HG02885 (cell line): ENCODE measurements around the gene FAM3C.

Experiments used
- ATAC-seq: cut with Tn5 transposase; IDR thresholded peaks from one replicate; pipeline ENCODE4 v1.9.1; 2021; ENCODE audit warnings: mild to moderate bottlenecking; ENCODE audit not compliant: unreplicated experiment, poor library complexity

FAM3C gene

DNA sequence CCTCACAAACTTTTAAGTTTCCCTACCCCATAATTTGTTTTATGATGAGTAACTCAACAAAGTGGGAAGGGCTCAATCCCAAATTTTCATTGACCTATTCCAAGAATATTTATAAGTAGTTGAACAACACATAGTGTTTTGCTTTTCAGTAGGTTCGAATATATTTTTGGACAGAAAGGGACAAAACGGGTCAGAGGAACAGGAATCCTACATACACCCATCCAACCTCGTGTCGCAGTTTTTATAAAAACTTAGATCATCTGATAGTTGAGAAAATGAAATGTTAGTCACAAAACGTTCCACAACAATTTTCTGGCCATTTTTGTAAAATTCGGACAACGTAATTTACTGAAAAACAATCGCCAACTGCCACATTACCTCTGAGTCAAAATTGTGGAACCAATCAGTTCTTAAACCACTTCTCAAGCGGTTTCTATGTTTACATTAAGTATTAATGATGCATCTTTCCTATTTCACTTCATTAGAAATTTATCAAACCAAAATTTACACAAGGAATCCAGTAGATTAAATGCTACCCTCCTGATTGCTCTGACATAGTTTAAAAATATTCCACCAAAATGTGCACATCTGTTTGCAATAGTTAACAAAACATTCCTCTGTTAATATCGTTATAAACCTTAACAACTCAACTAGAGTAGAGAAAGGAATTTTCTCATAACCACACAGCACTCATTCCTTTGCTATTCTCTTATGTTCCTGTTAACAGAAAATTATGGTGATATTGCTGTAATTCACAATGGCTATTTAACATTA is 61.0 kb downstream of the FAM3C start:
- no peak for ATAC-seq

DNA sequence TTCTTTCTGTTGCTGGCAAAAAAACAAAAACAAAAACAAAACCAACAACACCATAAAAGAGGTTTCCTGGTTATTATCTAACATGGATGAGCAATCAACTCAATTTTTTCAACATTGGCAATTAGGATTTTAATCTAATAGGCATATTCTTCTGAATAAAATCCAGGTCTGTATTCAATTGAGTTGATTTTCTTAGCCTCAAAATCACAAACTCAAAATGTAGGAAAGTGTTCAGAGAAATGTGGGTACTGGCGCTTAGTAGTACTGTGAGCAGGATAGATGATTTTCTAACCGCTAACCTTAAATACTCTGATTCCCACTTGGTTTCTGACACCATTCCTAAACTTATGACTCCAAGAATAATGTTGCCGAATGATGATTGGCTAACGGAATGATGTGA is 61.7 kb downstream of the FAM3C start:
- no peak for ATAC-seq

DNA sequence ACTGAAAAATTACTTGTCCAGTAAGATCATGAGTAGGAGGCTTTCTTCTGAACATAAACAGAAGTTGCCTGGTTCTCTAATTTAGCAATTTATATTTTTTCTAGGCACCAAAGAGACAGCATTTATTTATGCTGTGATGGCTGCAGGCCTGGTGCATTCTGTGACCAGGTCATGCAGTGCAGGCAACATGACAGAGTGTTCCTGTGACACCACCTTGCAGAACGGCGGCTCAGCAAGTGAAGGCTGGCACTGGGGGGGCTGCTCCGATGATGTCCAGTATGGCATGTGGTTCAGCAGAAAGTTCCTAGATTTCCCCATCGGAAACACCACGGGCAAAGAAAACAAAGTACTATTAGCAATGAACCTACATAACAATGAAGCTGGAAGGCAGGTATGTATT is 64.5 kb downstream of the FAM3C start:
- ATAC-seq: no peak

DNA sequence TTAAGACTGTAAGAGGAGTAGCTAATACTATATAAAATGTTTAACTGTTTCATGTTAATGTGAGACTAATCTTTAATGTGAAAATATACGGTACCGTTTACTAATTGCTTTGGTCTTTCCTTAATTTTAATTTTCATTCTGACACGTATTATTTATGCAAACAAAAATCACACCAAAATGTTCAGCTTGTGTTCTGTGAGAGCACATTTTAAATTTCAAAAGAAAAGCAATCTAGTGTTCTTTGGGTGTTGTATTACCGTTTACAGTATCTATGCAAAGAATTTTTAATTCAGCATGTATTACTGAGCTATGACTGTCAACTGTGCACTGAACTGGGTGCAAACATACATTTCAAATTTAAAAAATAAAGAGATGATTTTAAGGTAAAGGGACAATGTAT is 65.1 kb downstream of the FAM3C start:
- ATAC-seq: no peak

DNA sequence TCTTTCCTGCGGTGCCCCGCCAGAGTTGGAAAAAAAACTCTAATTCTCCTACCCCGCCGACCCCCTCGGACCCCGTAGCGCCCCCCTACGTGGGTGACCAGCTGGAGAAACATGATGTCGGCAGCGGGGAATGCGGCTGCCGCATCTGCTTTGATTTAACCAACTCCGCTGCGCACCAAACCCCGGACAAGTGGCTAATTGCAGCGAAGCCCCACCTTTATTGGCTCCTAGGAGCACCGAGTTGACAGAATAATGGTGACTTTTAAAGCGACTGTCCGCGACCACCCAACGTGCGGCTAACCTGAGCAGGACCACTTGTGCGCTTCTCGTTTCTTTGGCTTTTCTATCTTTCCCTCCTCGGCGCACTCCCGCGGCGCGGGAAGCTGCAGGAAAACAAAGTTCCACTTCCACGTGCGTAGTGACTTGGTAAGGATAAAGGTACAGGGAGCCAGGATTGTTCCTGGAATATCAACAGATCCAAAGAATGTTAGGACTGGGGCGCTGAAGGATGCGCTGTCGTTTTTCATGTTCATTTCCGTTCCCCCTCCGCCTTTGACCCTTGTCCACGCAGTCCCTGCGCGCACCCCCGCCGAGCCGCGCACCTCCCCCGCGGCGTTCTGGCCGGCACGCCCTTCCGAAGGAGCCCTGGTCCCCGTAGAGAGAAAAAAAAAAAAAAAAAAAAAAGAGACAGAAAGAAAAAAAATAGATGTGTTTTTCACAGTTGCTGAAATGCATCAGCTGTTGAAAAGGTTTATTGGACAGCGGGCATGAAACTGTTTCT is 65.9 kb downstream of the FAM3C start:
- peak; percentile 42 for ATAC-seq

DNA sequence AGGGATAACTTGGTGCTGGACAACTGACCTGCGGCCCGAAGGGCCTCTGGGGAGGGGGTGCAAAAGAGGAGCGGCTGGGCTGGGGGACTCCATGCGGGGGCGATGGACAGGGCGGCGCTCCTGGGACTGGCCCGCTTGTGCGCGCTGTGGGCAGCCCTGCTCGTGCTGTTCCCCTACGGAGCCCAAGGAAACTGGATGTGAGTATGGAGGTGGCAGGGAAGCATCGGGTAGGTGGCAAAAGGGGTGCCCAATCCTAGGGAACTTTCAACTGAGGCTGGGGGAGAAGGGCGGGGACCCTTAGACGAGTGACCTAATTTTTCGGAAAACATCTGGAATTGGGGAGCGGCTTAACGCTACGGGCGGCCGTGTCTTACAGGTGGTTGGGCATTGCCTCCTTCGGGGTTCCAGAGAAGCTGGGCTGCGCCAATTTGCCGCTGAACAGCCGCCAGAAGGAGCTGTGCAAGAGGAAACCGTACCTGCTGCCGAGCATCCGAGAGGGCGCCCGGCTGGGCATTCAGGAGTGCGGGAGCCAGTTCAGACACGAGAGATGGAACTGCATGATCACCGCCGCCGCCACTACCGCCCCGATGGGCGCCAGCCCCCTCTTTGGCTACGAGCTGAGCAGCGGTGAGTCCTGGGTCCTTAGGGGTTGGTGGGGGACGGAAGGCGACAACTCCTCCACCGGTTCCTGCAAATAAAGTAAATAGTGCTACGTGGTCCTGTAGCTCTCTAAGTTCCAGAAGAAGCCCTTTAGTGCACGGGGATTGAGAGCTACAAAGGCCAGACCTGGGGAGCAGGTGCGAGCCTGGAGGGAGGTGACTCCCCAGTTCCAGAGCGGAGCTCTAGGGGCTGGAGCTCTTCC is 66.7 kb downstream of the FAM3C start:
- ATAC-seq: peak; percentile 52

DNA sequence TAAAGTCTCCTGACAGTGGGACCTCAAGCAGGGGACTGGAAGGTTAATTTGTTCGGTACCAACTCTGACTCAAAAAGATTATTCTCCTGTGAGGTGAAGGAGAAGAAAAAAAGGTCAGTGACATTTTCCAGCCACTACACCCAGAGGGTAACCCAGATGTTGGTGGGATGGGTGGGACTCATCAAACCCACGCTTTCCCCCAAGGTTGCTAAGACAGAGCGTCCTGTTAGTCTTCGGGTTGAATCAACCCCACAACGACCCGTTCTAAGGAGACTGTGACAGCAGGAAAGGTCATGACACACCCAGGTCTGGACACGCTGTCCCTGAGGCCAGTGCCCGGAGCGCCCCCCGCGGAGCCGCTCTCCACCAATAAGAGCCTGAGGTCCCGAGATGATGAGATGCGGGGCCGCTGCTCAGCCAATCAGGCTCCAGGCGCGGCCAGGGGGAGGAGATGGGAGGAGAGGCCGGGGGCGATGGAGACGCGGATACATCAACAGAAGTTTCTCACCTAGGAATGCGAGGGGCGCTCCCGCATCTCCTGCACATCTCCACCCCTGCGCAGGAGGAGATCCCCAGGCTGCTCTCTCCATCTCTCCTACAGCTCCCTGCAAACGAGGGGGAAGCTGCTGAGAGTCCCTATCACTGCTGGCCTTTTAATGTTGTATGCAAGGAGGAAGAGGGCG is 67.5 kb downstream of the FAM3C start, which contains the start of gene WNT16:
WNT16 (plus strand) TSS at position 493 of the 683 bp plus-strand sequence. CDS start 293 bp downstream, outside the sequence.
- no peak for ATAC-seq

DNA sequence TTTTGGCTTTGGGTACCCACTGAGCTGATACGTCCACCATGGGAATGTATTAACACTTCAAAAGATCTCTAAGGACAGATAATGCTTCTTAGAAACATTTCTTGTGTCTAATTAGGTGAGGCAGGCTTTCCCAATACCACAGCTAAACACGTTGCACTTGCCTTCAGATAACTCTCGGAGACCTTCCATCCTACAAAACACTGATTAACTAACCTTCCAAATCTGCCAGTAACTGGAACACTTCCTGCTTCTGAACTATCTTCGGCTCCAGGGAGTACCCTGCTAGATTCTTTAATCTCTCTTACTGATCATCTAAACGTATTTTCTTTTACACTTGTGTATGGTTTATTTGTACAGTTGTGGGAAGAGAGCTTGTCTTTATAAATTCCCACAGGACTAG is 68.4 kb downstream of the FAM3C start:
- ATAC-seq: no peak

DNA sequence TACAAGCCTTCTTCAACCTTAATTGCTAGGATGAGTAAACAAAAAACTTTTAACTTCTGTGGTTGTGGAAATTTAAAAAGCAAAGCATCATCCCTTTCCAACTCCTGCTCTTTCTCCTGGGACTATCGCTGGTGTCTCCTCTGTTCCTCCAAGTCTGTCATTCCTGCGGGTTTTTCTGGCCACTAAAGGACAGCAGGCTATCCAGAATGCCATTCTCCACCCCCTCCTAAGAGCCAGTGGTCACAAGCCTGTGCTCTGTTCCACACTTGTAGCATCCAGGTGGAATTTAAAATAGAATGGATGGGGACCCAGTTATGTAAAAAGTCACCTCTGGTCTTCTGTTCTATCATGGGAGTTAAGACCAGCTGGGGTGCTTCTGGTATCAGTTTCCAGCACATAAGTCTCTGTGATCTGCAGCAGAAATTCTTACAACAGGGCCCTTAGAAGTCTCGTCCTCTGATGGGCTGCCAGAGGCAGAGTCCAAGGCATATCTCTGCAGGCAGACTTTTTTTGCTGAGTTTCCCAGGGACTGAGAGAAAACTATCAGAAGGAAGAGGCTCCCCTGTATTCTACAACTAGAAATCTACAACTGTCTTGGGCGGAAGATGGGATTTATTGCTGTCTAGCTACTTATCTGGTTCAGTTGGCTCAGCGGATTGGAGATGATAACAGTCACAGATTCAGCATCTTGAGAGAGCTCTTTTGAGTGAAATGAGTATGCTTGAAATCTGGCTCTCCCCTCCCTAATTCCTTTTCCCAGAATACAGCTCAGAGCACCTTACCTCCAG is 72.4 kb downstream of the FAM3C start:
- no peak for ATAC-seq

DNA sequence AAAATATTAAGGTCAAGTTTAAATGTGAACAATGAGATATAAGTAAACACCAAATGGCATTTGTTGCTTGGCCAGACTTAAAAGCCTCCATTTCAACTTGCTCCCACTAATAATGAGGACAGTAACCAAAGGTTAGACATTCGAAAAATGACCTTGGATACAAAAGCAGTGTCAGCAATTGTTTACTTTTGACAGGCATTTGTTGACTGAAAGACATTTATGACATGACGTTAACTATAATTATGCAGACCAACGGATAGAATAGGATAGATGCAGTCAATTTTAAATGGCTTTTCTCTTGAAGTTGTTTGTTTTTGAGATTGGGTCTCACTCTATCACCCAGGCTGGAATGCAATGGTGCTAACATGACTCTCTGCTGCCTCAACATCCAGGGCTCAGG is 73.6 kb downstream of the FAM3C start:
- ATAC-seq: no peak

DNA sequence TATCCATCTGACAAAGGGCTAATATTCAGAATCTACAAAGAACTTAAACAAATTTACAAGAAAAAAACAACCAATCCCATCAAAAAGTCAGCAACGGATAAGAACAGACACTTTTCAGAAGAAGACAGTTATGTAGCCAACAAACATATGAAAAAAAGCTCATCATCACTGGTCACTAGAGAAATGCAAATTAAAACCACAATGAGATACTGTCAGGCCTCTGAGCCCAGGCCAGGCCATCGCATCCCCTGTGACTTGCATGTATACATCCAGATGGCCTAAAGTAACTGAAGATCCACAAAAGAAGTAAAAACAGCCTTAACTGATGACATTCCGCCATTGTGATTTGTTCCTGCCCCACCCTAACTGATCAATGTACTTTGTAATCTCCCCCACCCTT is 80.9 kb downstream of the FAM3C start:
- peak; percentile 55 for ATAC-seq

DNA sequence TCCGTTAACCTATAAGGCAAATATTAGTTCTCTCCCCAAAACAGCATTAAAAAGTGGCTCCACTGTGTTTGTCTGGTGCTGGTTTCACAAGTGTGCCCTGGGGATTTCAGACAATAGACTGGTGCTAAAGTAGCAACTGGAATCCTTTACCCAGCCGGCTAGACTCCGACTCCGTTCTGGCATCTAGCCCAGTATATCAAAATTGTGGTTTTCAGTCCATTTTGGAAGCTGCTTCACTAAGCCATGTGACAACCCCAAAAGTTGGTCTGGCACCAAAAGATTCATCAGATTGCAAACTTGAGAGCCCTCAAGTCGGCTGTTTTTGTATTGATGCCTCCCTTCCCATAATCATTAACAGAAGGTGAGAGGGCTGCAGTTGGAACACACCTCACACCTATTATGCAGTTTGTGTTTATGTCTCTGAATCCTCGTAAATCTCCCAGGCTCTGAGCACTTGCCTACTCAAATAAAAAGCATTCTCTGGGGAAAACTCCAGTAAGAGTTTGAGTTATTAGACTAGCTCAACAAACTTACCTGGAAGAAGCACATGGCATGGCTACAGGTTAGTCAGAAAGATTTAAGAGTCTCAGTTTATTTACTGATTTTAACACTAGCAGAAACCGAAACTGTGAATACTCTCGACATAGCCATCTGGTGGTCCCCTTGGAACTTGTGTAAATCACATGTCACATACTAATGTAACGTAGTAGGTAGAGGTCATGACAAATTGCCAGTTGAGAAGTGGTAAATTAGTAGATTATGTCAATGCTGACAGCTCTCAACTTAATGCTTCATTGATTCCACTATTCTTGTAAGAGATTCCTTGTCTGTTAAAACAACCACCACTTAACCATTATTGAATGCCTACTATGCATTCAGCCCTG is 82.1 kb downstream of the FAM3C start:
- ATAC-seq: peak; percentile 94

DNA sequence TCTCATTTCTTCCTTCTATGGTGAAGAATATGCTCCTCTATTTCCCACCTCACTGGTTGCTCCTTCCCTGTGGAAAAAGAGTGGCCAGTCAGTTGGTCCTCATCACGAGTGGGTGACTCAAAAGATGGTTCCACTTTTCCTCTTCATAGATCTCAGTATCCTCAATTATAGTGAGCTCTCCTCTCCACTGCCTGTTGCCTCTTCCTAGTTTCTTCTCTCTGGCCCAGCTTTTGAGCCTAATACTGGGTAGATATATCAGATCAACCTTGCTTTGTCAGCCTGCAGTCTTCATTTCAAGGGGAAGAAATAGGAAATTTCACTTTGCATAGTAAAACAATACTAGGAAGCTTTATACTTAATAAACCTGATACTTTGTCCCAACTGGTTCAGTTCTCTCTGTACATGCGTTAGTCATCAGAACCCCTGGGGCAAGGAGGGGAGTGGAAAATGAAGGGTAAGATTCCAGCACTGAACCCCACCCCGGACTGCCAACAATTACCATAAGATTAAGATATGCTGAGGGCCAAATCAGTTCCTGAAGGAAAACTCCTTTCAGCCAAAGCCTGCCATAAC is 82.8 kb downstream of the FAM3C start:
- no peak for ATAC-seq

DNA sequence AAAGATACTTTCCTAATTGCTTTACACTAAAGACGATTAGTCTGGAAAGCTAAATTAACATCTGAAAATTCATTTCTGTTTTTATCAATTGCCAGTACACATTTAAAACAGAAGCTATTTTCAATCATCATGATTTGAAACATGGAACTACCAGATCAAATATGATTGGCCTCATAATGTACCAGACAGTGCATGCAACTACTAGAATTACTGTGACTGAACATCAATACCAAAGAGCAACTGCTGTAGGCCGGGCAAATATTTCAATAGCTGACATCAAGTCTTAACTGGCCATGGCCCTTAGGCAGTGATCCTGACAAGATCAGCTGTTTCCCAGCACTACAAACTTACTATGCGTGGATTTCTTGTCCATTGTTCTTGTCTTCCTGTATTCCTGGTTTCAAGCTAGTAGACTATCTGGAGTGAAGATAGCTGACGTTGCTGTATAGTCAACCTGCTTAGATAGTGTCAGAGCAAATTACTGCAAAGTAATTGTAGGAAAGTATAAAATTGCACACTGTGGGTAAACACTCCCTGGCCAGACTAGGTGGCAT is 89.0 kb downstream of the FAM3C start:
- peak; percentile 25 for ATAC-seq

DNA sequence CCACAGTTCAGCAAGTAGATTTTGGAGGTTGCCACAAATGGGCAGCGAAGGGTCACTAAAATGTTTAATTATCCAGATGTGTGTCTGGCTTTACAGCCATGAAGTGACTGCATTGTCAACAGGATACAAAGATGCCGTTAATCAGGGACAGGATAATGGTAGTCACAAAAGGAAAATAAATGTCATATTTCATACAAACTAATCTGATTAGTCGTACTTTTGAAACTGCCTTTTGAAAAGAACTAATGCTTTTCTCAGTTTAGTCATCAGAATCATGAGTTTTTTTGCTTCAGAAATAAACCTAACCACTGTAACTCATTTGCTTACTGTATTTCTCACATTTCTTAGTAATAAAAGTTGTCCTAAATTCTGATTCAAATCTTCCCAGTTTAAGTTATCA is 89.5 kb downstream of the FAM3C start:
- ATAC-seq: peak; percentile 35

DNA sequence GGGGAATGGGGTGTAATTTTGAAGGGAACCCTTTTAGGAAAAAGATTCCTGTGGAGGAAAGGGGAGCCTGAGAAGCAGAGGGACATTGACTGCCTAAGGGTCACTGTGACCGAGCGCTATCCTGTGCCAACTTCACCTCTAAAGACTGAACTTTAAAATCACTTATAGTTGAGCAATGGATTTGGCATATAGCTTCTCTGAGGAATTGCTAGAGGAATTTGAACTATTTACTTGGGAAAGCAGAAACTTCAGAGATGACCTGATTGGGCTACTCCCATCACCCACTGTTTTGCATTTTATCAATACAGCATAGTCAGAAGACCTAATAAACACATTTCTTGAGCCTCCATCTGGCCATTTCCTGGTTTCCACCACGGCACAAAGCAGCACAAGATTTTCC is 91.0 kb downstream of the FAM3C start:
- no peak for ATAC-seq

DNA sequence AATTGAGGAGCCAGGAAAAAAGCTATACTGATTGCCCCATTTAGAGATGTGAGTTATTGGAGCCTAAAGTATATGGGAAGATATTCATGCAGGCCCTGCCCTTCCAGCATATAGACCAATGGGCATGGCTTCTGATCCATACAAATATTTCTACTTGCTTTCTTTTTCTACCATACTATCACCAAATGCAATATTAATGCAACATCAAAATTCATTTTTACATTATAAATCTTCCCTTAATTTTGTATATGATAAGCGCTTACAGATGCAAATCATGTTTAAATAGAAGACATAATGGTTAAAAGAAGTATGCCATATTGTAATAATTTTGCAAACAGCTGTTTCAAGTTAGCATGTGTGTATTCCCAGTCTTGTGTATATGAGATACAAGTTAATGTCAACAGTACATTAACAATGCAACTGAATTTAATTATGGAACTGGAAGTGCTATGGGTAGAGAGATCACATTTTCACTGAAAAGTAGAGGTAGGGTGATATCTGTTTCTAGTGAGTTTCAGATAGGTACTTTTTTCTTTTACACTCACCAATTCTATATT is 91.9 kb downstream of the FAM3C start:
- ATAC-seq: no peak
